PC-9 (cell line): ENCODE data around the gene ZBTB24. TPM values are rescaled to one million over a fixed set of nuclear protein-coding genes. Genes with fewer than 3 reads are reported as not detected.

Source experiments
- BruUV-seq: library from RNA; stranded (reverse); fragments of 400-500 nt; replicated peaks from 2 replicates; lab custom pipeline; 2021; lab: Mats Ljungman, UMichigan
- CTCF ChIA-PET: fragments of 300-600 bp; sonication (Branson Sonifier 250); formaldehyde crosslinking; loops from one replicate; lab custom pipeline; 2022; ENCODE audit warnings: antibody characterized with exemption; lab: Charles Lee
- POLR2A ChIA-PET: fragments of 300-600 bp; sonication (Branson Sonifier 250); formaldehyde crosslinking; loops from one replicate; lab custom pipeline; 2022; ENCODE audit warnings: antibody characterized with exemption; ENCODE audit not compliant: unreplicated experiment; lab: Charles Lee
- DNase-seq, 2 experiments: peaks; one replicate each; pipeline versions ENCODE4 v3.0.0 to v3.0.0-alpha.2; 2015 to 2022; ENCODE audit warnings: mixed read lengths in 1 of 2
- H2AFZ ChIP-seq: fragments of 200-600 bp; sonication (generic); 2 replicates; pipeline ENCODE4 v1.8.1; 2017; ENCODE audit warnings: antibody characterized with exemption
- H3F3A ChIP-seq: fragments of 200-600 bp; sonication (generic); 2 replicates; pipeline ENCODE4 v1.8.1; 2017; ENCODE audit warnings: antibody characterized with exemption, mild to moderate bottlenecking, low read depth; ENCODE audit not compliant: insufficient read depth
- H3K27ac ChIP-seq: fragments of 200-600 bp; sonication (generic); 2 replicates; pipeline ENCODE4 v1.6.1; 2016; ENCODE audit warnings: mixed run types
- H3K27me3 ChIP-seq: fragments of 200-600 bp; sonication (generic); 2 replicates; pipeline ENCODE4 v1.6.1; 2016; ENCODE audit warnings: low read depth, mixed run types; ENCODE audit not compliant: insufficient read depth
- H3K36me3 ChIP-seq: fragments of 200-600 bp; sonication (generic); 2 replicates; pipeline ENCODE4 v1.6.1; 2016; ENCODE audit warnings: low read depth, mixed run types
- H3K4me1 ChIP-seq: fragments of 200-600 bp; sonication (generic); replicated peaks from 2 replicates; pipeline ENCODE4 v1.6.1; 2016; ENCODE audit warnings: mixed run types; ENCODE audit not compliant: insufficient read depth
- H3K4me2 ChIP-seq: fragments of 200-600 bp; sonication (generic); 2 replicates; pipeline ENCODE4 v1.6.1; 2017; ENCODE audit warnings: mixed run types
- H3K4me3 ChIP-seq: fragments of 200-600 bp; sonication (generic); 2 replicates; pipeline ENCODE4 v1.6.1; 2016; ENCODE audit warnings: mixed run types
- H3K79me2 ChIP-seq: fragments of 200-600 bp; sonication (generic); 2 replicates; pipeline ENCODE4 v1.6.1; 2017; ENCODE audit warnings: low read depth, mixed run types
- H3K9me2 ChIP-seq: fragments of 200-600 bp; sonication (generic); 2 replicates; pipeline ENCODE4 v1.8.1; 2017; ENCODE audit warnings: mild to moderate bottlenecking; ENCODE audit not compliant: insufficient read depth
- H3K9me3 ChIP-seq: fragments of 200-600 bp; sonication (generic); 2 replicates; pipeline ENCODE4 v1.8.1; 2016; ENCODE audit warnings: low read depth; ENCODE audit not compliant: insufficient read depth
- H4K20me1 ChIP-seq: fragments of 200-600 bp; sonication (generic); 2 replicates; pipeline ENCODE4 v1.8.1; 2017; ENCODE audit not compliant: insufficient read depth
- CTCF ChIP-seq: fragments of 200-600 bp; sonication (generic); conservative IDR thresholded peaks from 2 replicates; pipeline ENCODE4 v1.6.1; 2017; ENCODE audit warnings: mixed run types, antibody characterized with exemption, mild to moderate bottlenecking, moderate library complexity
- EZH2 ChIP-seq: fragments of 200-600 bp; sonication (generic); IDR thresholded peaks from 2 replicates; pipeline ENCODE4 v1.8.0; 2017; ENCODE audit warnings: antibody characterized with exemption, low read depth
- intact Hi-C: fragments of 100-400 bp; cut with micrococcal nuclease; formaldehyde crosslinking; loops from one replicate; pipeline ENCODE4 v1.10.0; 2022; ENCODE audit not compliant: unreplicated experiment
- total RNA-seq: library from RNA; stranded (reverse); gene quantifications from 2 replicates; pipeline ENCODE4 v1.2.3, GENCODE V29; 2021

ZBTB24 gene
- total RNA-seq, 1 experiment from 2014 or later: 7.2 TPM

DNA sequence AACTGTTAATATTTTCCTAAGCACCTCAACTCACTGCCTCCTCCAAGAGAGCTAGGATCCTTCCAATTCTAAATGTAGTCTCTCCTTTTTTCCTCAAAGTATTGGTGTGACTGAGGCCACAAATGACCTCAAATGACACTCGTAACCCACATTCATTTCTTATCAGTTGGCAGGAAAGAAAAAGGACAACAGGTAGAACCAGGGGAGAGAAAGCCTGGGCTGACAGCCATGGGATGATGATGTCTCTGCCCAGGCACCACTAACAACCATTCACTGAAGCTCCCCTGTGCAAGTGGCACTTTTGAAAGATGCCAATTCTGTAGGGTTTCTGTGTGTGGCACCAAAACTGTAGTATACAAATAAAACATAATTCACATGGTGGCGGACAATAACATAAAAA, 7.4 kb downstream of the ZBTB24 start:
- intact Hi-C loops: no loop called here
- TF ChIP-seq CTCF (no peak), EZH2 (no peak)
- H3F3A ChIP-seq: no peaks in the 10 kb centered on the region
- no peak overlapping the region for H2AFZ ChIP-seq
- H3K9me2 ChIP-seq: no peaks in the 10 kb centered on the region
- H3K27me3 ChIP-seq: no peaks in the 10 kb centered on the region
- BruUV-seq: no TSS peak
- H3K27ac ChIP-seq: no peak overlapping the region
- no peaks in the 10 kb centered on the region for H3K9me3 ChIP-seq
- H3K4me3 ChIP-seq: no peak overlapping the region
- peaks cover 20% of the 10 kb centered on the region for H3K4me1 ChIP-seq
- POLR2A ChIA-PET: no interaction called here
- no peak overlapping the region for H3K4me2 ChIP-seq
- DNase-seq: no peak
- peaks cover 16% of the 10 kb centered on the region for H4K20me1 ChIP-seq
- H3K36me3 ChIP-seq: peaks cover 52% of the 10 kb centered on the region
- CTCF ChIA-PET: no interaction called here
- H3K79me2 ChIP-seq: peaks cover 49% of the 10 kb centered on the region

DNA sequence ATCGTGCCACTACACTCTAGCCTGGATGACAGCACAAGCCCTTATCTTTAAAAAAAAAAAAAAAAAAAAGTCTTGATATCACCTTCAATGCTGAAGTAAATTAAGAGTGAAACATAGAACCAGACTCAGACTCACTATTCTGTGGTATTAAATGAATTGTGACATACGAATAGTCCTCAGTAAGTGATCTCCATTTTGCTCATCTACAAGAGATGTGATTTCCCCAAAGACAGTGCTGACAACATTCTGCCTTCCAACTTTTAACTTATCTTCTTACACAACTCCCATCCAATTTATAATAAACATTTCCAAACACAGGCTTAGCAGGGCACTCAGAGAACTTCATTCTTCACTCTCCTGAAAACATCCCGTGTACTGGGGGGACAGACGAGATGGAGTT, 8.0 kb downstream of the ZBTB24 start:
- peaks cover 43% of the 10 kb centered on the region for H3K79me2 ChIP-seq
- POLR2A ChIA-PET: no interaction called here
- H3K4me3 ChIP-seq: no peak overlapping the region
- H2AFZ ChIP-seq: no peak overlapping the region
- no peak overlapping the region for H3K27ac ChIP-seq
- no TSS peak for BruUV-seq
- peaks cover 51% of the 10 kb centered on the region for H3K36me3 ChIP-seq
- CTCF ChIA-PET: no interaction called here
- DNase-seq: no peak
- no peak overlapping the region for H3K4me2 ChIP-seq
- H3F3A ChIP-seq: no peaks in the 10 kb centered on the region
- H3K27me3 ChIP-seq: no peaks in the 10 kb centered on the region
- peaks cover 15% of the 10 kb centered on the region for H4K20me1 ChIP-seq
- TF ChIP-seq CTCF: no peak
- TF ChIP-seq EZH2: no peak
- H3K4me1 ChIP-seq: peaks cover 14% of the 10 kb centered on the region
- no peaks in the 10 kb centered on the region for H3K9me3 ChIP-seq
- intact Hi-C loops: no loop called here
- H3K9me2 ChIP-seq: no peaks in the 10 kb centered on the region

DNA sequence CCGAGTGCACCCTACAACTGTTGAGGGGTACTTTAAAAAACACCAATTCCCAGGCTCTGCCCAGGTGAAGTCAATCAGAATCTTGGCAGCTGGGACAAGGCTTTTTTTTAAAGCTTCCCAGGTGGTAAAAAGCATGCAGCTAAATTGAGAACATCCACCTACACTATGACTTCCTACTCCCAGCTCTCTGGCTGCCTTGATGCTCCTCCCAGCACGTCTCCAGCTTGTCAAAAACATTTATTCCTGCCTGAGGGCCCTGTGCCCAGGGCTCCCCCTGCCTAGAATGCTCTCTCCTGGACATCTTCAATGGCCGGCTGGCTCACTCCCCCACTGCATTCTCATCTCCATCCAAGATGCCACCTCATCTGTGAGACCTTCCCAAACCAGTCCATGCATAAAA, 9.9 kb downstream of the ZBTB24 start:
- H3K27ac ChIP-seq: no peak overlapping the region
- H2AFZ ChIP-seq: no peak overlapping the region
- no peak for TF ChIP-seq CTCF
- TF ChIP-seq EZH2: no peak
- no peak overlapping the region for H3K4me3 ChIP-seq
- no peaks in the 10 kb centered on the region for H3K9me2 ChIP-seq
- H3K79me2 ChIP-seq: peaks cover 24% of the 10 kb centered on the region; the same call in 1 of the 2 replicates
- no peaks in the 10 kb centered on the region for H3F3A ChIP-seq
- no peak overlapping the region for H3K4me2 ChIP-seq
- peaks cover 10% of the 10 kb centered on the region; the same call in 1 of the 2 replicates for H4K20me1 ChIP-seq
- no peaks in the 10 kb centered on the region; the same call in 1 of the 2 replicates for H3K4me1 ChIP-seq
- no TSS peak for BruUV-seq
- DNase-seq: no peak
- POLR2A ChIA-PET: interaction anchor here (0.6 kb wide), 1 partner anchor 34 kb away, joined by 4 read pairs; no protein-coding TSS in a partner anchor
- intact Hi-C loops: no loop called here
- CTCF ChIA-PET: no interaction called here
- peaks cover 44% of the 10 kb centered on the region for H3K36me3 ChIP-seq
- no peaks in the 10 kb centered on the region for H3K9me3 ChIP-seq
- H3K27me3 ChIP-seq: no peaks in the 10 kb centered on the region
